Caco-2 (cell line): ENCODE results near the gene AAK1. TPM values are rescaled to one million over a fixed set of nuclear protein-coding genes. Genes with fewer than 3 reads are reported as not detected.

ENCODE experiments used
- BruUV-seq: library from RNA; stranded (reverse); fragments of 400-500 nt; replicated peaks from 2 replicates; lab custom pipeline; 2021; lab: Mats Ljungman, UMichigan
- CTCF ChIA-PET: fragments of 300-600 bp; sonication (Branson Sonifier 250); formaldehyde crosslinking; loops from one replicate; lab custom pipeline; 2022; ENCODE audit warnings: antibody characterized with exemption; lab: Charles Lee
- POLR2A ChIA-PET: fragments of 300-600 bp; sonication (Branson Sonifier 250); formaldehyde crosslinking; loops from one replicate; lab custom pipeline; 2022; ENCODE audit warnings: antibody characterized with exemption; lab: Charles Lee
- DNase-seq, 2 experiments: peaks; one replicate each; pipeline versions ENCODE4 v3.0.0 to v3.0.0-alpha.2; 2020 to 2022
- H3K27me3 ChIP-seq: replicated peaks from 2 replicates; pipeline ENCODE4 v1.6.0; 2011; ENCODE audit warnings: low read length; ENCODE audit not compliant: control insufficient read depth, insufficient read depth
- H3K36me3 ChIP-seq: 2 replicates; pipeline ENCODE4 v1.5.1; 2011; ENCODE audit warnings: low read length; ENCODE audit not compliant: control insufficient read depth, insufficient read depth
- H3K4me1 ChIP-seq: fragments of 250-450 bp; sonication (Bioruptor Pico); 2 replicates; pipeline ENCODE4 v1.5.1; 2020; ENCODE audit warnings: mild to moderate bottlenecking
- H3K4me3 ChIP-seq: 2 replicates; pipeline ENCODE4 v1.5.1; 2011; ENCODE audit warnings: low read depth, mild to moderate bottlenecking, control low read depth, low read length
- H3K9me3 ChIP-seq: fragments of 250-450 bp; sonication (Bioruptor Pico); 2 replicates; pipeline ENCODE4 v1.5.1; 2020; ENCODE audit warnings: mild to moderate bottlenecking, moderate library complexity
- H3K27ac Mint-ChIP-seq: one replicate; pipeline ENCODE4 v1.8.0; 2022; ENCODE audit warnings: mixed read lengths; ENCODE audit not compliant: unreplicated experiment
- H3K27me3 Mint-ChIP-seq: one replicate; pipeline ENCODE4 v1.8.0; 2022; ENCODE audit warnings: mixed read lengths; ENCODE audit not compliant: insufficient read depth, unreplicated experiment
- H3K36me3 Mint-ChIP-seq: one replicate; pipeline ENCODE4 v1.8.0; 2022; ENCODE audit warnings: mild to moderate bottlenecking, mixed read lengths; ENCODE audit not compliant: insufficient read depth, unreplicated experiment
- H3K4me1 Mint-ChIP-seq: one replicate; pipeline ENCODE4 v1.8.0; 2022; ENCODE audit warnings: low read depth, mixed read lengths; ENCODE audit not compliant: unreplicated experiment
- H3K4me3 Mint-ChIP-seq: one replicate; pipeline ENCODE4 v1.8.0; 2022; ENCODE audit warnings: mild to moderate bottlenecking, moderate library complexity, mixed read lengths; ENCODE audit not compliant: unreplicated experiment
- H3K9me3 Mint-ChIP-seq: one replicate; pipeline ENCODE4 v1.8.0; 2022; ENCODE audit warnings: mixed read lengths; ENCODE audit not compliant: unreplicated experiment
- CTCF ChIP-seq, 2 experiments: fragments of 200-600 bp in 1 of 2; IDR thresholded peaks; 1 replicate in 1 of 2; 2 replicates in 1 of 2; pipeline versions ENCODE4 v1.5.1 to v1.8.0; 2011 to 2022; ENCODE audit warnings: antibody characterized with exemption in 1 of 2, control low read depth in 1 of 2, inconsistent platforms in 1 of 2, low read depth in 1 of 2, low read length in 1 of 2, mild to moderate bottlenecking in 1 of 2, moderate library complexity in 1 of 2; ENCODE audit not compliant: insufficient read depth in 1 of 2, severe bottlenecking in 1 of 2, unreplicated experiment in 1 of 2
- intact Hi-C: fragments of 100-400 bp; cut with micrococcal nuclease; formaldehyde crosslinking; loops from one replicate; pipeline ENCODE4 v1.10.0; 2022; ENCODE audit not compliant: unreplicated experiment
- total RNA-seq: library from RNA; stranded (reverse); gene quantifications from 2 replicates; pipeline ENCODE4 v1.2.3, GENCODE V29; 2022

Gene AAK1
- total RNA-seq, 1 experiment from 2014 or later: 39.7 TPM

GRCh38 chr2:69477627-69478026 lies 165.9 kb downstream of the AAK1 start:
- intact Hi-C loops: no loop called here
- H3K4me1 Mint-ChIP-seq: no peaks in the 10 kb centered on the region
- ChIA-PET POLR2A (no interaction called here), CTCF (no interaction called here)
- Histone ChIP-seq H3K36me3 (0 out of 2 replicates have a peak, but pooled peaks cover 1% of the 10 kb centered on the region), H3K4me3 (no peak overlapping the region), H3K4me1 (0 out of 2 replicates have a peak, but pooled peaks cover 3% of the 10 kb centered on the region), H3K27me3 (no peaks in the 10 kb centered on the region), H3K9me3 (no peaks in the 10 kb centered on the region)
- no peaks in the 10 kb centered on the region for H3K27me3 Mint-ChIP-seq
- no peak overlapping the region for H3K4me3 Mint-ChIP-seq
- no TSS peak for BruUV-seq
- no peak for DNase-seq
- H3K27ac Mint-ChIP-seq: no peak overlapping the region
- no peak for TF ChIP-seq CTCF (IDR thresholded peaks at IDR 0.05; ENCODE audit: insufficient read depth in 1 of 2, low read depth in 1 of 2, low read length in 1 of 2, severe bottlenecking in 1 of 2, unreplicated experiment in 1 of 2)
- H3K36me3 Mint-ChIP-seq: peaks cover 5% of the 10 kb centered on the region
- H3K9me3 Mint-ChIP-seq: no peaks in the 10 kb centered on the region

- CTCF ChIA-PET: no interaction called here
- Mint-ChIP-seq H3K27me3 (no peaks in the 10 kb centered on the region), H3K4me1 (no peaks in the 10 kb centered on the region), H3K36me3 (no peaks in the 10 kb centered on the region), H3K9me3 (no peaks in the 10 kb centered on the region), H3K27ac (no peak overlapping the region), H3K4me3 (no peak overlapping the region)
- TF ChIP-seq CTCF (IDR thresholded peaks at IDR 0.05; ENCODE audit: insufficient read depth in 1 of 2, low read depth in 1 of 2, low read length in 1 of 2, severe bottlenecking in 1 of 2, unreplicated experiment in 1 of 2): no peak
- intact Hi-C loops: no loop called here
- Histone ChIP-seq H3K27me3 (no peaks in the 10 kb centered on the region), H3K4me1 (0 out of 2 replicates have a peak, but pooled peaks cover 3% of the 10 kb centered on the region), H3K4me3 (no peak overlapping the region), H3K9me3 (no peaks in the 10 kb centered on the region), H3K36me3 (0 out of 2 replicates have a peak, but pooled peaks cover 1% of the 10 kb centered on the region)
- BruUV-seq: no TSS peak
- DNase-seq: no peak
- POLR2A ChIA-PET: no interaction called here
These were observed 168.9 kb downstream of the AAK1 start for GRCh38 chr2:69474688-69475087.

DNA sequence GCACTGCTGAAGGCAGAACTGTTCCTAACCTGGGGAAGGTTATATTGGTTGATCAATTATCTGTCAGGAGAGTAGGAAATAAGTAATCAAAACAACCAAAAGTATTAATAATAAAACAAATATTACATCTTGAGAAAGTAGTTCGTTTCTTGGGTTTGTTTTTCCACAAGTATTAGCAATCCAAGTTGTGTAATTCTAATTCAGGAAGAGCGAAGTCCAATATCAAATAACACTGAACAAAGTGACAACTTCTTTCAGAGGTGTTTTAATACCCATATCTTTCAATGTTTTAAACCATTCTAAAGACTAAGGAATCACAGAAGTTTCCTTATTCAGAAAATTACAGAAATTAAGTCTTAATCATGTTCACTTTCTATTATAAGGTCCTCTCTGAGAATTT lies 171.7 kb downstream of the AAK1 start:
- Mint-ChIP-seq H3K36me3 (peaks cover 9% of the 10 kb centered on the region), H3K4me3 (no peak overlapping the region), H3K4me1 (no peaks in the 10 kb centered on the region), H3K27ac (no peak overlapping the region), H3K9me3 (no peaks in the 10 kb centered on the region), H3K27me3 (no peaks in the 10 kb centered on the region)
- Histone ChIP-seq H3K4me3 (no peak overlapping the region), H3K9me3 (no peaks in the 10 kb centered on the region), H3K27me3 (no peaks in the 10 kb centered on the region), H3K36me3 (0 out of 2 replicates have a peak, but pooled peaks cover 1% of the 10 kb centered on the region), H3K4me1 (no peaks in the 10 kb centered on the region)
- no peak for TF ChIP-seq CTCF (IDR thresholded peaks at IDR 0.05; ENCODE audit: insufficient read depth in 1 of 2, low read depth in 1 of 2, low read length in 1 of 2, severe bottlenecking in 1 of 2, unreplicated experiment in 1 of 2)
- CTCF ChIA-PET: no interaction called here
- DNase-seq: no peak
- BruUV-seq: no TSS peak
- intact Hi-C loops: no loop called here
- POLR2A ChIA-PET: no interaction called here
